Mucosa of descending colon (tissue), 3 donors: ENCODE measurements around the gene ENKD1. TPM values are rescaled to one million over a fixed set of nuclear protein-coding genes. Genes with fewer than 3 reads are reported as not detected.
A peak's percentile ranks its signal among the peaks of the same experiment; 100 is the strongest.

ENCODE experiments used
- ATAC-seq: fragments of 200-7000 bp; cut with Tn5 transposase; one replicate; pipeline ENCODE4 v1.9.1; 2020; ENCODE audit warnings: mild to moderate bottlenecking, moderate library complexity
- DNase-seq, 3 donors: peaks; one replicate each; pipeline ENCODE4 v3.0.0-alpha.2; 2020
- H3K36me3 ChIP-seq: fragments of 200-600 bp; one replicate; pipeline ENCODE4 v1.8.0; 2021; ENCODE audit warnings: low read depth, mild to moderate bottlenecking
- H3K4me1 ChIP-seq: fragments of 200-600 bp; one replicate; pipeline ENCODE4 v1.8.0; 2021; ENCODE audit warnings: low read depth, mild to moderate bottlenecking
- H3K4me3 ChIP-seq: fragments of 200-600 bp; one replicate; pipeline ENCODE4 v1.8.0; 2021; ENCODE audit warnings: mild to moderate bottlenecking
- H3K9me3 ChIP-seq: fragments of 200-600 bp; one replicate; pipeline ENCODE4 v1.8.0; 2021; ENCODE audit warnings: mild to moderate bottlenecking
- CTCF ChIP-seq: fragments of 200-600 bp; IDR thresholded peaks from one replicate; pipeline ENCODE4 v1.8.0; 2022; ENCODE audit warnings: antibody characterized with exemption, mild to moderate bottlenecking
- intact Hi-C, 2 donors: fragments of 100-400 bp; cut with DNase I in 1 of 2; cut with micrococcal nuclease in 1 of 2; formaldehyde crosslinking; loops; one replicate each; pipeline versions ENCODE4 v1.11.0 to v1.11.1; 2022; cut with DNase I, micrococcal nuclease
- total RNA-seq, 3 donors: library from RNA; stranded (reverse); fragmentation: NEBNext Ultra II Directional in 2 of 3; extraction: Animal tissue kit (Norgen Biotek cat#: 25700) in 2 of 3; gene quantifications; one replicate each; pipeline versions ENCODE4 v1.2.1 to v1.2.4, GENCODE V29; 2021 to 2023
- donor health status: DM: no; HTN: no; CAD: no; lungs with moderate emphysema.
- donor health status: DM: no; HTN: no; CAD: no.
- donor health status: DM: no; HTN: yes; CAD: no.

ENKD1 gene
- total RNA-seq, 3 donors from 2014 or later, result 8.5 to 23.3 (median 9.0) TPM

- peak; percentile 2 for ATAC-seq
- Histone ChIP-seq H3K4me1 (peaks cover 14% of the 10 kb centered on the region), H3K4me3 (no peak overlapping the region), H3K36me3 (no peaks in the 10 kb centered on the region), H3K9me3 (no peaks in the 10 kb centered on the region)
- intact Hi-C loops, result loop anchor here in 1 of 2 donors (10.0 kb wide), 1 partner anchor 116 kb away; no protein-coding TSS in a partner anchor
- no peak for TF ChIP-seq CTCF
- DNase-seq, result peak in 1 of 3 donors; percentile 57
Measured at GRCh38 chr16:67661101-67661761, 5.3 kb downstream of the ENKD1 start.

- ATAC-seq (peak; percentile 89), DNase-seq (peak; percentile 92 to 98 (median 93))
- no peak for TF ChIP-seq CTCF
- Histone ChIP-seq H3K4me3 (peak within 1 kb of the TSS; percentile 44), H3K36me3 (no peaks in the 10 kb centered on the region), H3K4me1 (peaks cover 14% of the 10 kb centered on the region), H3K9me3 (no peaks in the 10 kb centered on the region)
- intact Hi-C loops, result loop anchor here in 1 of 2 donors (10.0 kb wide), 1 partner anchor 116 kb away; no protein-coding TSS in a partner anchor
Measured at GRCh38 chr16:67660564-67661028, 6.0 kb downstream of the ENKD1 start, which contains the start of gene PARD6A. TSS of gene PARD6A (plus strand) at chr16:67660960. CDS start at chr16:67661039, 79 bp downstream.

GRCh38 chr16:67659675-67660563 is 6.6 kb downstream of the ENKD1 start, which contains the start of gene ACD:
TSS of gene ACD (minus strand) at chr16:67660260. CDS start at chr16:67660220, 40 bp downstream.
- no peaks in the 10 kb centered on the region for H3K36me3 ChIP-seq
- ATAC-seq, result peak; percentile 92

GRCh38 chr16:67658849-67659674 is 7.5 kb downstream of the ENKD1 start:
- Histone ChIP-seq H3K9me3 (no peaks in the 10 kb centered on the region), H3K36me3 (no peaks in the 10 kb centered on the region), H3K4me3 (no peak overlapping the region), H3K4me1 (peaks cover 14% of the 10 kb centered on the region)
- TF ChIP-seq CTCF, result no peak
- intact Hi-C loops, result no loop called here
- ATAC-seq (no peak), DNase-seq (no peak)

More at GRCh38 chr16:67659675-67660563, 6.6 kb downstream of the ENKD1 start, which contains the start of gene ACD:
- no peaks in the 10 kb centered on the region for H3K9me3 ChIP-seq
- no peak for TF ChIP-seq CTCF
- DNase-seq, result peak; percentile 89 to 95 (median 95)
- H3K4me3 ChIP-seq, result peak within 1 kb of the TSS; percentile 44
- intact Hi-C loops, result loop anchor here in 1 of 2 donors (10.0 kb wide), 1 partner anchor 115 kb away; no protein-coding TSS in a partner anchor
- H3K4me1 ChIP-seq, result peaks cover 14% of the 10 kb centered on the region
